Left ventricle myocardium inferior (tissue), 1 donor: ENCODE measurements around the gene ALG2. TPM values are rescaled to one million over a fixed set of nuclear protein-coding genes. Genes with fewer than 3 reads are reported as not detected.

Experiments used
- DNase-seq: peaks from one replicate; pipeline ENCODE4 v3.0.0-alpha.2; 2020
- H3K27ac ChIP-seq: fragments of 200-600 bp; replicated peaks from 2 replicates; pipeline ENCODE4 v1.8.0; 2021
- H3K27me3 ChIP-seq: fragments of 200-600 bp; 2 replicates; pipeline ENCODE4 v1.8.0; 2021; ENCODE audit warnings: low read depth
- H3K36me3 ChIP-seq: fragments of 200-600 bp; 2 replicates; pipeline ENCODE4 v1.8.0; 2021
- H3K4me1 ChIP-seq: fragments of 200-600 bp; 2 replicates; pipeline ENCODE4 v1.8.0; 2021
- H3K4me3 ChIP-seq: fragments of 200-600 bp; 2 replicates; pipeline ENCODE4 v1.8.0; 2021; ENCODE audit warnings: mild to moderate bottlenecking, moderate library complexity
- H3K9me3 ChIP-seq: fragments of 200-600 bp; replicated peaks from 2 replicates; pipeline ENCODE4 v1.8.0; 2021
- CTCF ChIP-seq: fragments of 200-600 bp; IDR thresholded peaks from 2 replicates; pipeline ENCODE4 v1.8.0; 2021; ENCODE audit warnings: antibody characterized with exemption, mild to moderate bottlenecking, borderline replicate concordance
- intact Hi-C: fragments of 100-400 bp; cut with micrococcal nuclease; formaldehyde crosslinking; loops from one replicate; pipeline ENCODE4 v1.11.0; 2022
- total RNA-seq: library from RNA; stranded (reverse); fragmentation: NEBNext Ultra II Directional; extraction: Animal tissue kit (Norgen Biotek cat#: 25700); gene quantifications from one replicate; pipeline ENCODE4 v1.2.1, GENCODE V29; 2021
- donor health status: DM: no; HTN: yes; CAD: no; lungs with severe emphysema.

The ALG2 gene
- total RNA-seq, 1 donor from 2014 or later = 14.8 TPM

GRCh38 chr9:99185348-99185632 lies 36.5 kb downstream of the ALG2 start:
- TF ChIP-seq CTCF = no peak
- DNase-seq = no peak
- Histone ChIP-seq H3K4me1 (peaks cover 9% of the 10 kb centered on the region), H3K36me3 (no peaks in the 10 kb centered on the region), H3K9me3 (no peaks in the 10 kb centered on the region), H3K27ac (no peak overlapping the region), H3K4me3 (no peak overlapping the region), H3K27me3 (peaks cover 12% of the 10 kb centered on the region)
- intact Hi-C loops = no loop called here

- H3K27me3 ChIP-seq = peaks cover 12% of the 10 kb centered on the region
- no peaks in the 10 kb centered on the region for H3K9me3 ChIP-seq
- peak overlapping the region; percentile 53 for H3K4me3 ChIP-seq
- intact Hi-C loops = no loop called here
- TF ChIP-seq CTCF = peak; percentile 98
- no peaks in the 10 kb centered on the region for H3K36me3 ChIP-seq
- peak; percentile 83 for DNase-seq
- peaks cover 9% of the 10 kb centered on the region for H3K4me1 ChIP-seq
- peak overlapping the region; percentile 40 for H3K27ac ChIP-seq
Observed at GRCh38 chr9:99184475-99185347, 37.0 kb downstream of the ALG2 start.

GRCh38 chr9:99184110-99184474 lies 37.6 kb downstream of the ALG2 start:
- Histone ChIP-seq H3K36me3 (no peaks in the 10 kb centered on the region), H3K27ac (peak overlapping the region; percentile 28), H3K4me1 (peaks cover 9% of the 10 kb centered on the region), H3K4me3 (peak overlapping the region; percentile 53), H3K27me3 (peaks cover 8% of the 10 kb centered on the region), H3K9me3 (no peaks in the 10 kb centered on the region)
- peak; percentile 26 for DNase-seq
- TF ChIP-seq CTCF = no peak
- intact Hi-C loops = no loop called here

GRCh38 chr9:99183616-99184015 lies 38.1 kb downstream of the ALG2 start:
- Histone ChIP-seq H3K27ac (no peak overlapping the region), H3K27me3 (peaks cover 4% of the 10 kb centered on the region), H3K36me3 (no peaks in the 10 kb centered on the region), H3K4me1 (peaks cover 9% of the 10 kb centered on the region), H3K4me3 (no peak overlapping the region), H3K9me3 (no peaks in the 10 kb centered on the region)
- TF ChIP-seq CTCF = no peak
- intact Hi-C loops = no loop called here
- no peak for DNase-seq

GRCh38 chr9:99182356-99182755 lies 39.4 kb downstream of the ALG2 start:
- H3K27ac ChIP-seq = no peak overlapping the region
- DNase-seq = no peak
- no peaks in the 10 kb centered on the region for H3K36me3 ChIP-seq
- peaks cover 9% of the 10 kb centered on the region for H3K4me1 ChIP-seq
- intact Hi-C loops = no loop called here
- H3K9me3 ChIP-seq = no peaks in the 10 kb centered on the region
- H3K27me3 ChIP-seq = no peaks in the 10 kb centered on the region
- H3K4me3 ChIP-seq = no peak overlapping the region
- TF ChIP-seq CTCF = no peak
